ENCODE results near the gene LYRM9.

DNA sequence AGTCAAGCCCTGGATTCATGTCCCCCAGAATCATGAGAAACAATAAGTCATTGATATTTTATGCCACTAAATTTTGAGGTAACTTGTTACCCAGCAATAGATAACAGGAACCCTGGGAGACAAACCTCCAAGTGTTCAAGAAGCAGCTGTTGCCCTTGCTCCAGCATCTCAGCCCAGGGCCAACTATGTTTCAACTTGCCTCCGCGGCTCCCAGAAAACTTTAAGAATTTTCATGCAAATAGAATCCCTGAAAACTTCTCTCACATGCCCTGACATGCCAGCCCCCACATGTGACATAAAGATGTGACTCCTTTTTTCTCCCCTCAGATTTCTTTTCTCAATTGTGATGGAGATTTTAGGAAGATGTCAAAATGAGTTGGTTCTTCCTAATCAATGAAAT lies 22.8 kb downstream of the LYRM9 start:
- no peak for TF ChIP-seq CTCF (IDR thresholded peaks at IDR 0.05)
- no peak for TF ChIP-seq POLR2A (IDR thresholded peaks at IDR 0.05)

Data from heart left ventricle (tissue), 13 donors.